ENCODE measurements around the gene GPSM1.
"Not testable (repeated sequence)": the region's sequence is repeated elsewhere in the genome, so short reads cannot be mapped to it uniquely, and the experiment has no call there.

GPSM1 gene

GRCh38 chr9:136345281-136346156 is 18.2 kb downstream of the GPSM1 start:
- no peak overlapping the region for H2AFZ ChIP-seq (ENCODE audit: low read depth, low read length)
- H3K36me3 ChIP-seq (ENCODE audit: insufficient read depth, low read length): peaks cover 23% of the 10 kb centered on the region
- peaks cover 14% of the 10 kb centered on the region for H3K4me1 ChIP-seq (ENCODE audit: insufficient read depth, low read length)
- no peak overlapping the region for H3K4me3 ChIP-seq (ENCODE audit: low read length)
- no peaks in the 10 kb centered on the region for H3K27me3 ChIP-seq (ENCODE audit: insufficient read depth, low read length)
- H3K9me3 ChIP-seq (ENCODE audit: low read length): no peaks in the 10 kb centered on the region

- peaks cover 18% of the 10 kb centered on the region for H3K36me3 ChIP-seq (ENCODE audit: insufficient read depth, low read length)
- no peak overlapping the region for H2AFZ ChIP-seq (ENCODE audit: low read depth, low read length)
- peaks cover 14% of the 10 kb centered on the region for H3K4me1 ChIP-seq (ENCODE audit: insufficient read depth, low read length)
- no peaks in the 10 kb centered on the region for H3K9me3 ChIP-seq (ENCODE audit: low read length)
- no peaks in the 10 kb centered on the region for H3K27me3 ChIP-seq (ENCODE audit: insufficient read depth, low read length)
- no peak overlapping the region for H3K4me3 ChIP-seq (ENCODE audit: low read length)
Measured at GRCh38 chr9:136346157-136346481, 18.8 kb downstream of the GPSM1 start.

GRCh38 chr9:136346927-136347465 is 19.7 kb downstream of the GPSM1 start:
- Histone ChIP-seq H3K27me3 (ENCODE audit: insufficient read depth, low read length) (no peaks in the 10 kb centered on the region), H3K4me3 (ENCODE audit: low read length) (no peak overlapping the region), H3K36me3 (ENCODE audit: insufficient read depth, low read length) (peaks cover 11% of the 10 kb centered on the region), H3K4me1 (ENCODE audit: insufficient read depth, low read length) (peaks cover 14% of the 10 kb centered on the region), H3K9me3 (ENCODE audit: low read length) (no peaks in the 10 kb centered on the region), H2AFZ (ENCODE audit: low read depth, low read length) (no peak overlapping the region)

GRCh38 chr9:136347472-136348256 is 20.3 kb downstream of the GPSM1 start:
- Histone ChIP-seq H3K4me1 (ENCODE audit: insufficient read depth, low read length) (peaks cover 14% of the 10 kb centered on the region), H3K36me3 (ENCODE audit: insufficient read depth, low read length) (peaks cover 11% of the 10 kb centered on the region), H3K4me3 (ENCODE audit: low read length) (no peak overlapping the region), H2AFZ (ENCODE audit: low read depth, low read length) (no peak overlapping the region), H3K27me3 (ENCODE audit: insufficient read depth, low read length) (no peaks in the 10 kb centered on the region), H3K9me3 (ENCODE audit: low read length) (no peaks in the 10 kb centered on the region)

- H3K4me1 ChIP-seq (ENCODE audit: insufficient read depth, low read length): peaks cover 14% of the 10 kb centered on the region
- H3K36me3 ChIP-seq (ENCODE audit: insufficient read depth, low read length): peaks cover 6% of the 10 kb centered on the region
- H3K27me3 ChIP-seq (ENCODE audit: insufficient read depth, low read length): no peaks in the 10 kb centered on the region
- H3K9me3 ChIP-seq (ENCODE audit: low read length): no peaks in the 10 kb centered on the region
- no peak overlapping the region for H2AFZ ChIP-seq (ENCODE audit: low read depth, low read length)
- H3K4me3 ChIP-seq (ENCODE audit: low read length): no peak overlapping the region
Measured at GRCh38 chr9:136348691-136349090, 21.4 kb downstream of the GPSM1 start.

- H2AFZ ChIP-seq (ENCODE audit: low read depth, low read length): no peak overlapping the region
- no peaks in the 10 kb centered on the region for H3K27me3 ChIP-seq (ENCODE audit: insufficient read depth, low read length)
- no peaks in the 10 kb centered on the region for H3K9me3 ChIP-seq (ENCODE audit: low read length)
- H3K4me3 ChIP-seq (ENCODE audit: low read length): no peak overlapping the region
- peaks cover 4% of the 10 kb centered on the region for H3K36me3 ChIP-seq (ENCODE audit: insufficient read depth, low read length)
- H3K4me1 ChIP-seq (ENCODE audit: insufficient read depth, low read length): peaks cover 21% of the 10 kb centered on the region
Measured at GRCh38 chr9:136349546-136349945, 22.2 kb downstream of the GPSM1 start.

- H2AFZ ChIP-seq (ENCODE audit: low read depth, low read length): no peak overlapping the region
- no peak overlapping the region for H3K4me3 ChIP-seq (ENCODE audit: low read length)
- peaks cover 10% of the 10 kb centered on the region for H3K4me1 ChIP-seq (ENCODE audit: insufficient read depth, low read length)
- no peaks in the 10 kb centered on the region for H3K27me3 ChIP-seq (ENCODE audit: insufficient read depth, low read length)
- no peaks in the 10 kb centered on the region for H3K9me3 ChIP-seq (ENCODE audit: low read length)
- H3K36me3 ChIP-seq (ENCODE audit: insufficient read depth, low read length): peaks cover 7% of the 10 kb centered on the region
Measured at GRCh38 chr9:136351252-136351800, 24.0 kb downstream of the GPSM1 start.

- H2AFZ ChIP-seq (ENCODE audit: low read depth, low read length): not testable (repeated sequence)
- H3K36me3 ChIP-seq (ENCODE audit: insufficient read depth, low read length): peaks cover 12% of the 10 kb centered on the region
Measured at GRCh38 chr9:136351868-136352267, 24.5 kb downstream of the GPSM1 start.

GRCh38 chr9:136352682-136353081 is 25.3 kb downstream of the GPSM1 start:
- no peaks in the 10 kb centered on the region for H3K9me3 ChIP-seq (ENCODE audit: low read length)
- no peak overlapping the region for H3K4me3 ChIP-seq (ENCODE audit: low read length)
- H3K27me3 ChIP-seq (ENCODE audit: insufficient read depth, low read length): no peaks in the 10 kb centered on the region
- H3K4me1 ChIP-seq (ENCODE audit: insufficient read depth, low read length): peaks cover 7% of the 10 kb centered on the region
- peaks cover 19% of the 10 kb centered on the region for H3K36me3 ChIP-seq (ENCODE audit: insufficient read depth, low read length)
- no peak overlapping the region for H2AFZ ChIP-seq (ENCODE audit: low read depth, low read length)

More at GRCh38 chr9:136351868-136352267, 24.5 kb downstream of the GPSM1 start:
- not testable (repeated sequence) for H3K9me3 ChIP-seq (ENCODE audit: low read length); H3K4me1 ChIP-seq (ENCODE audit: insufficient read depth, low read length); H3K27me3 ChIP-seq (ENCODE audit: insufficient read depth, low read length); H3K4me3 ChIP-seq (ENCODE audit: low read length)

- Histone ChIP-seq H3K4me3 (ENCODE audit: low read length) (no peak overlapping the region), H3K9me3 (ENCODE audit: low read length) (no peaks in the 10 kb centered on the region), H3K27me3 (ENCODE audit: insufficient read depth, low read length) (no peaks in the 10 kb centered on the region), H2AFZ (ENCODE audit: low read depth, low read length) (no peak overlapping the region), H3K4me1 (ENCODE audit: insufficient read depth, low read length) (peaks cover 7% of the 10 kb centered on the region), H3K36me3 (ENCODE audit: insufficient read depth, low read length) (peaks cover 24% of the 10 kb centered on the region)
Measured at GRCh38 chr9:136353088-136353487, 25.7 kb downstream of the GPSM1 start.

- Histone ChIP-seq H3K4me1 (ENCODE audit: insufficient read depth, low read length) (peaks cover 7% of the 10 kb centered on the region), H3K4me3 (ENCODE audit: low read length) (no peak overlapping the region), H3K9me3 (ENCODE audit: low read length) (no peaks in the 10 kb centered on the region), H2AFZ (ENCODE audit: low read depth, low read length) (no peak overlapping the region), H3K27me3 (ENCODE audit: insufficient read depth, low read length) (no peaks in the 10 kb centered on the region), H3K36me3 (ENCODE audit: insufficient read depth, low read length) (peaks cover 26% of the 10 kb centered on the region)
Measured at GRCh38 chr9:136353757-136354488, 26.6 kb downstream of the GPSM1 start.

- H3K9me3 ChIP-seq (ENCODE audit: low read length): no peaks in the 10 kb centered on the region
- no peak overlapping the region for H3K4me3 ChIP-seq (ENCODE audit: low read length)
- H3K4me1 ChIP-seq (ENCODE audit: insufficient read depth, low read length): peaks cover 7% of the 10 kb centered on the region
- no peak overlapping the region for H2AFZ ChIP-seq (ENCODE audit: low read depth, low read length)
- H3K36me3 ChIP-seq (ENCODE audit: insufficient read depth, low read length): peaks cover 22% of the 10 kb centered on the region
- no peaks in the 10 kb centered on the region for H3K27me3 ChIP-seq (ENCODE audit: insufficient read depth, low read length)
Measured at GRCh38 chr9:136354592-136355085, 27.3 kb downstream of the GPSM1 start.
